BE2C (cell line): ENCODE measurements around the gene MAGEC1.

Experiments used
- DNase-seq: peaks from one replicate; pipeline ENCODE4 v3.0.0-alpha.2; 2020
- H3K27me3 ChIP-seq: fragments of 250-450 bp; sonication (Bioruptor Pico); 2 replicates; pipeline ENCODE4 v1.5.1; 2020; ENCODE audit warnings: mild to moderate bottlenecking
- H3K36me3 ChIP-seq: fragments of 250-450 bp; sonication (Bioruptor Pico); 2 replicates; pipeline ENCODE4 v1.5.1; 2020; ENCODE audit warnings: mild to moderate bottlenecking
- H3K4me1 ChIP-seq: fragments of 250-450 bp; sonication (Bioruptor Pico); 2 replicates; pipeline ENCODE4 v1.5.1; 2020
- H3K4me3 ChIP-seq: 2 replicates; pipeline ENCODE4 v1.5.1; 2011; ENCODE audit warnings: low read depth, low read length
- H3K9me3 ChIP-seq: fragments of 250-450 bp; sonication (Bioruptor Pico); 2 replicates; pipeline ENCODE4 v1.5.1; 2020
- CTCF ChIP-seq: IDR thresholded peaks from 2 replicates; pipeline ENCODE4 v1.5.1; 2012; ENCODE audit warnings: mild to moderate bottlenecking, low read depth, low read length

MAGEC1 gene

GRCh38 chrX:141902366-141902765, 1.3 kb upstream of the MAGEC1 start:
- H3K9me3 ChIP-seq: no peaks in the 10 kb centered on the region
- no peaks in the 10 kb centered on the region for H3K27me3 ChIP-seq
- H3K4me3 ChIP-seq: no peak overlapping the region
- no peak for TF ChIP-seq CTCF
- no peaks in the 10 kb centered on the region for H3K4me1 ChIP-seq
- H3K36me3 ChIP-seq: no peaks in the 10 kb centered on the region
- DNase-seq: no peak

GRCh38 chrX:141904262-141904661, 568 bp downstream of the MAGEC1 start:
- H3K4me1 ChIP-seq: no peaks in the 10 kb centered on the region
- no peaks in the 10 kb centered on the region for H3K36me3 ChIP-seq
- H3K4me3 ChIP-seq: no peak overlapping the region
- DNase-seq: no peak
- TF ChIP-seq CTCF: no peak
- H3K9me3 ChIP-seq: no peaks in the 10 kb centered on the region
- H3K27me3 ChIP-seq: no peaks in the 10 kb centered on the region

GRCh38 chrX:141917801-141918200, 14.1 kb downstream of the MAGEC1 start:
- Histone ChIP-seq H3K36me3 (no peaks in the 10 kb centered on the region), H3K4me1 (no peaks in the 10 kb centered on the region), H3K9me3 (no peaks in the 10 kb centered on the region), H3K4me3 (no peak overlapping the region), H3K27me3 (no peaks in the 10 kb centered on the region)
- TF ChIP-seq CTCF: no peak
- no peak for DNase-seq

- H3K4me3 ChIP-seq: no peak overlapping the region
- H3K36me3 ChIP-seq: no peaks in the 10 kb centered on the region
- no peak for DNase-seq
Measured at GRCh38 chrX:141924293-141924692, 20.6 kb downstream of the MAGEC1 start.

GRCh38 chrX:141928432-141928831, 24.7 kb downstream of the MAGEC1 start:
- Histone ChIP-seq H3K36me3 (no peaks in the 10 kb centered on the region), H3K27me3 (no peaks in the 10 kb centered on the region), H3K9me3 (no peaks in the 10 kb centered on the region), H3K4me1 (no peaks in the 10 kb centered on the region), H3K4me3 (no peak overlapping the region)
- TF ChIP-seq CTCF: no peak
- DNase-seq: no peak

More at GRCh38 chrX:141924293-141924692, 20.6 kb downstream of the MAGEC1 start:
- no peak for TF ChIP-seq CTCF
- Histone ChIP-seq H3K9me3 (no peaks in the 10 kb centered on the region), H3K27me3 (no peaks in the 10 kb centered on the region), H3K4me1 (no peaks in the 10 kb centered on the region)

GRCh38 chrX:141934059-141934641, 30.5 kb downstream of the MAGEC1 start:
- Histone ChIP-seq H3K9me3 (no peaks in the 10 kb centered on the region), H3K36me3 (no peaks in the 10 kb centered on the region), H3K4me3 (no peak overlapping the region), H3K27me3 (no peaks in the 10 kb centered on the region), H3K4me1 (no peaks in the 10 kb centered on the region)
- TF ChIP-seq CTCF: no peak
- no peak for DNase-seq
